HCT116 (cell line): ENCODE data around the gene KLHDC7A. TPM values are rescaled to one million over a fixed set of nuclear protein-coding genes. Genes with fewer than 3 reads are reported as not detected.

ENCODE experiments used
- ATAC-seq: fragments of 200-7000 bp; cut with Tn5 transposase; 2 replicates; pipeline ENCODE4 v1.9.1; 2020; ENCODE audit warnings: mild to moderate bottlenecking, moderate library complexity
- BruUV-seq: library from RNA; stranded (reverse); fragments of 400-500 nt; replicated peaks from 2 replicates; lab custom pipeline; 2021; lab: Mats Ljungman, UMichigan
- CTCF ChIA-PET: fragments of 300-600 bp; sonication (Branson Sonifier 250); formaldehyde crosslinking; loops from one replicate; lab custom pipeline; 2021; ENCODE audit warnings: antibody characterized with exemption; lab: Charles Lee
- POLR2A ChIA-PET: fragments of 300-600, 350-600 bp; sonication (Branson Sonifier 250); formaldehyde crosslinking; loops from one replicate; lab custom pipeline; 2021; ENCODE audit warnings: antibody characterized with exemption; lab: Charles Lee
- RAD21 ChIA-PET, 2 experiments: fragments of 300-600 bp; sonication (Branson Sonifier 250); formaldehyde crosslinking; loops; one replicate each; lab custom pipeline; 2023; ENCODE audit warnings: low total read pairs in 2 of 2; ENCODE audit not compliant: uncharacterized antibody in 2 of 2, unreplicated experiment in 2 of 2, low non-redundant PET in 1 of 2; lab: Charles Lee
- DNase-seq: peaks from one replicate; pipeline ENCODE4 v3.0.0-alpha.2; 2010; ENCODE audit warnings: low read depth, low spot score
- H2AFZ ChIP-seq: fragments of 200-600 bp; shearing (Covaris generic), sonication (generic); 2 replicates; pipeline ENCODE4 v1.6.1; 2017; ENCODE audit warnings: low read depth, mixed run types, mixed read lengths, antibody characterized with exemption, low read length; ENCODE audit not compliant: poor library complexity, severe bottlenecking
- H3K27ac ChIP-seq: 2 replicates; pipeline ENCODE4 v1.5.1; 2012; ENCODE audit warnings: low read depth, low read length
- H3K27me3 ChIP-seq: fragments of 200-600 bp; sonication (generic); 2 replicates; pipeline ENCODE4 v1.6.1; 2016; ENCODE audit warnings: mixed run types, low read length, mixed read lengths; ENCODE audit not compliant: insufficient read depth
- H3K36me3 ChIP-seq, 2 experiments: fragments of 200-500 bp in 1 of 2; fragments of 200-600 bp in 1 of 2; sonication (Bioruptor generic) in 1 of 2; sonication (generic) in 1 of 2; 2 replicates each; pipeline versions ENCODE4 v1.5.1 to v1.6.1; 2014 to 2016; ENCODE audit warnings: low read length in 2 of 2, inconsistent platforms in 1 of 2, mixed read lengths in 1 of 2, mixed run types in 1 of 2; ENCODE audit not compliant: insufficient read depth in 2 of 2, control insufficient read depth in 1 of 2
- H3K4me1 ChIP-seq, 2 experiments: fragments of 200-600 bp in 1 of 2; sonication (generic) in 1 of 2; 2 replicates each; pipeline versions ENCODE4 v1.5.1 to v1.6.1; 2012 to 2017; ENCODE audit warnings: low read length in 2 of 2, inconsistent platforms in 1 of 2, mild to moderate bottlenecking in 1 of 2, mixed read lengths in 1 of 2, mixed run types in 1 of 2, moderate library complexity in 1 of 2; ENCODE audit not compliant: insufficient read depth in 2 of 2, control insufficient read depth in 1 of 2
- H3K4me2 ChIP-seq: fragments of 200-600 bp; sonication (generic); 2 replicates; pipeline ENCODE4 v1.6.1; 2017; ENCODE audit warnings: mixed run types, low read length, mixed read lengths
- H3K4me3 ChIP-seq, 2 experiments: fragments of 200-600 bp in 1 of 2; sonication (generic) in 1 of 2; replicated peaks in 1 of 2; 2 replicates each; pipeline ENCODE4 v1.5.1; 2011 to 2016; ENCODE audit warnings: low read length in 2 of 2, control low read depth in 1 of 2, low read depth in 1 of 2, mild to moderate bottlenecking in 1 of 2, mixed read lengths in 1 of 2, mixed run types in 1 of 2
- H3K79me2 ChIP-seq: fragments of 200-600 bp; sonication (generic); 2 replicates; pipeline ENCODE4 v1.6.1; 2017; ENCODE audit warnings: mild to moderate bottlenecking, mixed run types, low read length, moderate library complexity, mixed read lengths; ENCODE audit not compliant: insufficient read depth
- H3K9ac ChIP-seq: fragments of 200-600 bp; sonication (generic); 2 replicates; pipeline ENCODE4 v1.6.1; 2016; ENCODE audit warnings: low read length, mixed read lengths
- H3K9me2 ChIP-seq: fragments of 200-600 bp; sonication (generic), shearing (Covaris generic); 2 replicates; pipeline ENCODE4 v1.6.1; 2017; ENCODE audit warnings: mixed run types, mild to moderate bottlenecking, moderate library complexity; ENCODE audit not compliant: insufficient read depth
- H3K9me3 ChIP-seq, 2 experiments: fragments of 200-500 bp in 1 of 2; fragments of 200-600 bp in 1 of 2; sonication (Bioruptor generic) in 1 of 2; sonication (generic) in 1 of 2; 2 replicates each; pipeline ENCODE4 v1.6.1; 2014 to 2017; ENCODE audit warnings: low read length in 2 of 2, mixed read lengths in 2 of 2, inconsistent platforms in 1 of 2, low read depth in 1 of 2, mild to moderate bottlenecking in 1 of 2, mixed run types in 1 of 2, moderate library complexity in 1 of 2; ENCODE audit not compliant: control insufficient read depth in 1 of 2, insufficient read depth in 1 of 2
- H4K20me1 ChIP-seq: fragments of 200-600 bp; sonication (generic), shearing (Covaris generic); 2 replicates; pipeline ENCODE4 v1.6.1; 2017; ENCODE audit warnings: mixed run types, mild to moderate bottlenecking, moderate library complexity; ENCODE audit not compliant: insufficient read depth
- CBX3 ChIP-seq: IDR thresholded peaks from 2 replicates; pipeline ENCODE4 v1.6.1; 2012; ENCODE audit warnings: low read depth
- CEBPB ChIP-seq: IDR thresholded peaks from 2 replicates; pipeline ENCODE4 v1.6.1; 2012; ENCODE audit warnings: low read depth
- EZH2 ChIP-seq: fragments of 200-600 bp; sonication (generic); IDR thresholded peaks from 2 replicates; pipeline ENCODE4 v1.6.1; 2017; ENCODE audit warnings: antibody characterized with exemption, mixed run types
- FOSL1 ChIP-seq: IDR thresholded peaks from 2 replicates; pipeline ENCODE4 v1.6.1; 2012; ENCODE audit warnings: low read depth
- JUND ChIP-seq: IDR thresholded peaks from 2 replicates; pipeline ENCODE4 v1.6.1; 2012
- SRF ChIP-seq: IDR thresholded peaks from 2 replicates; pipeline ENCODE4 v1.6.1; 2012; ENCODE audit warnings: low read depth
- ZFX ChIP-seq: fragments of 450-650 bp; IDR thresholded peaks from 2 replicates; pipeline ENCODE4 v1.6.1; 2017
- ZNF274 ChIP-seq: fragments of 200-500 bp; sonication (Bioruptor generic); IDR thresholded peaks from 2 replicates; pipeline ENCODE4 v1.6.1; 2014; ENCODE audit warnings: mild to moderate bottlenecking, low read depth, low read length, inconsistent platforms
- intact Hi-C: fragments of 100-400 bp; cut with micrococcal nuclease; formaldehyde crosslinking; loops from 2 replicates; pipeline ENCODE4 v1.10.0; 2022
- total RNA-seq: library from RNA; stranded (reverse); gene quantifications from one replicate; pipeline ENCODE4 v1.2.1, GENCODE V29; 2021; ENCODE audit not compliant: unreplicated experiment
- TF ChIP-seq, protein P1 (sequence below): IDR thresholded peaks from 2 replicates; pipeline ENCODE4 v1.6.1; 2012; ENCODE audit warnings: low read depth

Gene KLHDC7A
- total RNA-seq, 1 experiment from 2014 or later = 0.30 TPM

DNA sequence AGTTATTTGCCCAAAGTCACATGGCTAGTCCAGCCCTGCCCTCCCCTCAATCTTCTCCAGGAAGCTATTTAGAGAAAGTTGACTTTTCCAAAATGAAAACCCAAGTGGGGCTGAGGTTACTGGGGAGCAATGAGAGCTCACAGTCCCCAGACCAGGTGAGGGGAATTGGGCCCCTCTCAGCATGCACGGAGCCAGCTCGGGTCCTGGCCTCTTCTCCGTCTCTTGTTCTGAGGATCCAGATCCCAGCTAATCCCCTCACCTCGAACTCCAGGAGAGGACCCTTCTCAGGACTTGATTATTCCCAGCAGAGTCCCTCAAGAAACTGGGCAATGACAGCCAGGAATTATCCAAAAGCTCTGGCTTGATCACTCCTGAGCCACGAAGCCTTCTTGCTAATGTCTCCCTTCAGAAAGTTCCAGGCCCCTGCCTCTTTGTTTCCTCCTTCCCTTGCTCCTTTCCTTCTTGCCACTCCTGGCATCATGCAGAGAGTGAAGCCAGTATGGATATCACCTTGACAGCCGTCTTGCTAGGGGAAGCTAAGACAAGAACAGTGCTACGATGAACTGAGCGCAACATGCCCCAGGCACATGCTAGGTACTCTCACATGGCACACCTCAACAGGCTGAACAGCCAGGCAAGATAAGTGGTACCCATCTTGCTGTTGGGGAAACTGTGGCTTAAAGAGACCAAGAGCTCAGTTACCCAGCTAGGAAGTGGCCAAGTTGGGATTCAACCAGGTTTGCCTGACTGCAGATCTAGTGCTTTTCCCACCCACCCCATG, 51.9 kb downstream of the KLHDC7A start:
- no peaks in the 10 kb centered on the region for H4K20me1 ChIP-seq
- no TSS peak for BruUV-seq
- H3K9ac ChIP-seq = no peak overlapping the region
- no peak for ATAC-seq
- H3K4me2 ChIP-seq = no peak overlapping the region
- H3K9me3 ChIP-seq = no peaks in the 10 kb centered on the region
- H3K9me2 ChIP-seq = no peaks in the 10 kb centered on the region
- no peak overlapping the region for H3K27ac ChIP-seq
- H3K27me3 ChIP-seq = peaks cover 45% of the 10 kb centered on the region
- TF ChIP-seq JUND (no peak), FOSL1 (no peak), ZFX (no peak), EZH2 (no peak)
- TF ChIP-seq, all 23 proteins: peak for 0
- Histone ChIP-seq H2AFZ (no peak overlapping the region), H3K4me1 (peaks cover 4 to 7% of the 10 kb centered on the region in 2 experiments; a peak in 3 of 4 replicates), H3K36me3 (no peaks in the 10 kb centered on the region), H3K4me3 (no peak overlapping the region), H3K79me2 (no peaks in the 10 kb centered on the region)
- ChIA-PET RAD21 (no interaction called here), CTCF (interaction anchor here (1.0 to 1.7 kb wide), 3 partner anchors 11 to 43 kb away, joined by 3 to 7 read pairs (median 3); no protein-coding TSS in a partner anchor), POLR2A (no interaction called here)
- intact Hi-C loops = no loop called here
- DNase-seq = no peak

DNA sequence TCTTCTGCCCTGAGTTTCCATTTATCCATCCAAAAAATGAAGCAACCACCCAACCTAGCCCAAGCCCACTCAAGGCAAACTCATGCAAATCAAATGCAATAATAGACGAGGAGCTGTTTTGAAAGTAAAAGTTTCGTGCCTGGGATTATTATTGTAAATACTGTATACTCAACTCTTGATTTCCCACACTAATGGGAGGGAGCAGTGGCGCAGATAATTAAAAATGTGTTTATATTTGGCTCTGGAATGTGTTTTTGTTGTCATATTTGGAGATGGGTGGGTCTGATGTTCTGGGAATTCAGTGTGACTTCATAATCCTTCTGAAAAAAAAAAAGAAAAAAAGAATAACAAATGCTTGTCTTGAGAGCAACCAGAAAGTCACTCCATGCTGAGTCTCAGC, 52.5 kb downstream of the KLHDC7A start:
- no peaks in the 10 kb centered on the region for H3K79me2 ChIP-seq
- RAD21 ChIA-PET = no interaction called here
- H3K27ac ChIP-seq = no peak overlapping the region
- no peak for ATAC-seq
- no peak overlapping the region for H2AFZ ChIP-seq
- TF ChIP-seq, protein P1, sequence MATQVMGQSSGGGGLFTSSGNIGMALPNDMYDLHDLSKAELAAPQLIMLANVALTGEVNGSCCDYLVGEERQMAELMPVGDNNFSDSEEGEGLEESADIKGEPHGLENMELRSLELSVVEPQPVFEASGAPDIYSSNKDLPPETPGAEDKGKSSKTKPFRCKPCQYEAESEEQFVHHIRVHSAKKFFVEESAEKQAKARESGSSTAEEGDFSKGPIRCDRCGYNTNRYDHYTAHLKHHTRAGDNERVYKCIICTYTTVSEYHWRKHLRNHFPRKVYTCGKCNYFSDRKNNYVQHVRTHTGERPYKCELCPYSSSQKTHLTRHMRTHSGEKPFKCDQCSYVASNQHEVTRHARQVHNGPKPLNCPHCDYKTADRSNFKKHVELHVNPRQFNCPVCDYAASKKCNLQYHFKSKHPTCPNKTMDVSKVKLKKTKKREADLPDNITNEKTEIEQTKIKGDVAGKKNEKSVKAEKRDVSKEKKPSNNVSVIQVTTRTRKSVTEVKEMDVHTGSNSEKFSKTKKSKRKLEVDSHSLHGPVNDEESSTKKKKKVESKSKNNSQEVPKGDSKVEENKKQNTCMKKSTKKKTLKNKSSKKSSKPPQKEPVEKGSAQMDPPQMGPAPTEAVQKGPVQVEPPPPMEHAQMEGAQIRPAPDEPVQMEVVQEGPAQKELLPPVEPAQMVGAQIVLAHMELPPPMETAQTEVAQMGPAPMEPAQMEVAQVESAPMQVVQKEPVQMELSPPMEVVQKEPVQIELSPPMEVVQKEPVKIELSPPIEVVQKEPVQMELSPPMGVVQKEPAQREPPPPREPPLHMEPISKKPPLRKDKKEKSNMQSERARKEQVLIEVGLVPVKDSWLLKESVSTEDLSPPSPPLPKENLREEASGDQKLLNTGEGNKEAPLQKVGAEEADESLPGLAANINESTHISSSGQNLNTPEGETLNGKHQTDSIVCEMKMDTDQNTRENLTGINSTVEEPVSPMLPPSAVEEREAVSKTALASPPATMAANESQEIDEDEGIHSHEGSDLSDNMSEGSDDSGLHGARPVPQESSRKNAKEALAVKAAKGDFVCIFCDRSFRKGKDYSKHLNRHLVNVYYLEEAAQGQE = no peak
- no peak for TF ChIP-seq CEBPB
- no peak for TF ChIP-seq CBX3
- no peak for TF ChIP-seq ZNF274
- no peak for TF ChIP-seq SRF
- TF ChIP-seq, all 23 proteins: peak for 0
- Histone ChIP-seq H3K4me1 (peaks cover 4 to 7% of the 10 kb centered on the region in 2 experiments; a peak in 3 of 4 replicates), H3K4me2 (no peak overlapping the region), H3K27me3 (peaks cover 45% of the 10 kb centered on the region), H3K9me3 (no peaks in the 10 kb centered on the region), H3K9me2 (no peaks in the 10 kb centered on the region), H3K4me3 (no peak overlapping the region), H4K20me1 (no peaks in the 10 kb centered on the region), H3K36me3 (no peaks in the 10 kb centered on the region), H3K9ac (no peak overlapping the region)
- intact Hi-C loops = no loop called here
- no TSS peak for BruUV-seq
- ChIA-PET POLR2A (no interaction called here), CTCF (interaction anchor here (0.9 to 1.7 kb wide), 3 partner anchors 23 to 234 kb away, joined by 3 to 7 read pairs (median 3); no protein-coding TSS in a partner anchor)
- DNase-seq = no peak
